SH-SY5Y (cell line): ENCODE results near the gene ATXN1L.

ENCODE experiments used
- GATA2 ChIP-seq: IDR thresholded peaks from 2 replicates; pipeline ENCODE4 v1.6.1; 2011; ENCODE audit warnings: mild to moderate bottlenecking, low read depth, low read length
- GATA3 ChIP-seq: IDR thresholded peaks from 2 replicates; pipeline ENCODE4 v1.6.1; 2011; ENCODE audit warnings: low read depth, mild to moderate bottlenecking, low read length, moderate library complexity

Gene ATXN1L

GRCh38 chr16:71899171-71899570 is 53.4 kb downstream of the ATXN1L start:
- TF ChIP-seq GATA3 = no peak

GRCh38 chr16:71902656-71903365 is 57.0 kb downstream of the ATXN1L start:
- no peak for TF ChIP-seq GATA3
- no peak for TF ChIP-seq GATA2

- TF ChIP-seq GATA2 (no peak), GATA3 (no peak)
Measured at GRCh38 chr16:71903608-71904007, 57.8 kb downstream of the ATXN1L start.

GRCh38 chr16:71904239-71904638 is 58.5 kb downstream of the ATXN1L start:
- TF ChIP-seq GATA3 (no peak), GATA2 (no peak)
